Thyroid gland (tissue), 4 donors: ENCODE data around the gene ACAD8. TPM values are rescaled to one million over a fixed set of nuclear protein-coding genes. Genes with fewer than 3 reads are reported as not detected.

Experiments used
- DNase-seq, 2 donors: peaks; one replicate each; pipeline ENCODE4 v3.0.0-alpha.2; 2019
- H3K27ac ChIP-seq, 3 donors: fragments of 200-600 bp; sonication (generic); 1 replicate in 2 of 3; 2 replicates in 1 of 3; pipeline ENCODE4 v1.5.1; 2016 to 2019; ENCODE audit warnings: mild to moderate bottlenecking in 1 of 3, moderate library complexity in 1 of 3
- H3K27me3 ChIP-seq: fragments of 200-600 bp; sonication (generic); one replicate; pipeline ENCODE4 v1.5.1; 2019
- H3K36me3 ChIP-seq, 2 donors: fragments of 200-600 bp; sonication (generic); one replicate each; pipeline ENCODE4 v1.5.1; 2016 to 2019
- H3K4me1 ChIP-seq, 2 donors: fragments of 200-600 bp; sonication (generic); one replicate each; pipeline ENCODE4 v1.5.1; 2017 to 2019
- H3K4me3 ChIP-seq, 3 donors: fragments of 200-600 bp; sonication (generic); replicated peaks in 1 of 3; 1 replicate in 2 of 3; 2 replicates in 1 of 3; pipeline ENCODE4 v1.5.1; 2016; ENCODE audit warnings: mild to moderate bottlenecking in 1 of 3
- H3K9me3 ChIP-seq: fragments of 200-600 bp; sonication (generic); one replicate; pipeline ENCODE4 v1.5.1; 2017
- POLR2A ChIP-seq, 2 donors: fragments of 450-650 bp; IDR thresholded peaks; one replicate each; pipeline ENCODE4 v1.6.1; 2017; ENCODE audit warnings: antibody characterized with exemption in 2 of 2, mild to moderate bottlenecking in 2 of 2, moderate library complexity in 1 of 2
- WGBS, 2 donors: methylation state at CpG; one replicate each; pipeline ENCODE4 v1.1.5; 2017; 5-methylcytosine and 5-hydroxymethylcytosine counted together
- intact Hi-C: fragments of 100-400 bp; cut with DNase I; formaldehyde crosslinking; loops from one replicate; pipeline ENCODE4 v1.15.1; 2023
- total RNA-seq, 4 donors: library from RNA; depleted of rRNA; stranded (reverse); fragments of >200 nt; gene quantifications; one replicate each; pipeline ENCODE4 v1.2.3, GENCODE V29; 2016
- TF ChIP-seq, protein P1 (sequence below), 6 experiments: fragments of 200-600 bp in 3 of 6; fragments of 450-650 bp in 3 of 6; sonication (generic) in 3 of 6; IDR thresholded peaks; one replicate each; pipeline ENCODE4 v1.5.1; 2016 to 2019; ENCODE audit warnings: antibody characterized with exemption in 6 of 6, mild to moderate bottlenecking in 2 of 6, inconsistent platforms in 1 of 6, moderate library complexity in 1 of 6

The ACAD8 gene
- total RNA-seq, 4 donors from 2014 or later = 57.2 to 130 (median 73.2) TPM

- Histone ChIP-seq H3K9me3 (no peaks in the 10 kb centered on the region), H3K4me3 (no peak overlapping the region), H3K4me1 (no peaks in the 10 kb centered on the region), H3K36me3 (no peaks in the 10 kb centered on the region), H3K27ac (no peak overlapping the region), H3K27me3 (no peaks in the 10 kb centered on the region)
- intact Hi-C loops = no loop called here
- TF ChIP-seq POLR2A (IDR thresholded peaks at IDR 0.05) = no peak
- TF ChIP-seq, protein P1, sequence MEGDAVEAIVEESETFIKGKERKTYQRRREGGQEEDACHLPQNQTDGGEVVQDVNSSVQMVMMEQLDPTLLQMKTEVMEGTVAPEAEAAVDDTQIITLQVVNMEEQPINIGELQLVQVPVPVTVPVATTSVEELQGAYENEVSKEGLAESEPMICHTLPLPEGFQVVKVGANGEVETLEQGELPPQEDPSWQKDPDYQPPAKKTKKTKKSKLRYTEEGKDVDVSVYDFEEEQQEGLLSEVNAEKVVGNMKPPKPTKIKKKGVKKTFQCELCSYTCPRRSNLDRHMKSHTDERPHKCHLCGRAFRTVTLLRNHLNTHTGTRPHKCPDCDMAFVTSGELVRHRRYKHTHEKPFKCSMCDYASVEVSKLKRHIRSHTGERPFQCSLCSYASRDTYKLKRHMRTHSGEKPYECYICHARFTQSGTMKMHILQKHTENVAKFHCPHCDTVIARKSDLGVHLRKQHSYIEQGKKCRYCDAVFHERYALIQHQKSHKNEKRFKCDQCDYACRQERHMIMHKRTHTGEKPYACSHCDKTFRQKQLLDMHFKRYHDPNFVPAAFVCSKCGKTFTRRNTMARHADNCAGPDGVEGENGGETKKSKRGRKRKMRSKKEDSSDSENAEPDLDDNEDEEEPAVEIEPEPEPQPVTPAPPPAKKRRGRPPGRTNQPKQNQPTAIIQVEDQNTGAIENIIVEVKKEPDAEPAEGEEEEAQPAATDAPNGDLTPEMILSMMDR (IDR thresholded peaks at IDR 0.05) = no peak
- 86% methylated on average over 20 of the region's 20 CpGs for WGBS, 2 donors
- DNase-seq = no peak
These were observed 40.0 kb downstream of the ACAD8 start for GRCh38 chr11:134293119-134294113.

GRCh38 chr11:134294664-134295063 lies 41.3 kb downstream of the ACAD8 start:
- H3K27ac ChIP-seq = no peak overlapping the region
- TF ChIP-seq, protein P1 (IDR thresholded peaks at IDR 0.05) = no peak
- TF ChIP-seq POLR2A (IDR thresholded peaks at IDR 0.05) = no peak
- H3K9me3 ChIP-seq = no peaks in the 10 kb centered on the region
- intact Hi-C loops = no loop called here
- no peaks in the 10 kb centered on the region for H3K36me3 ChIP-seq
- no peak overlapping the region for H3K4me3 ChIP-seq
- no peaks in the 10 kb centered on the region for H3K4me1 ChIP-seq
- DNase-seq = no peak
- H3K27me3 ChIP-seq = no peaks in the 10 kb centered on the region
- WGBS, 2 donors = 86 to 89% methylated on average over 9 of the region's 9 CpGs

GRCh38 chr11:134312223-134312622 lies 58.9 kb downstream of the ACAD8 start:
- H3K36me3 ChIP-seq = no peaks in the 10 kb centered on the region
- H3K4me3 ChIP-seq = no peak overlapping the region
- no peak overlapping the region for H3K27ac ChIP-seq
- TF ChIP-seq, protein P1 (IDR thresholded peaks at IDR 0.05) = no peak
- no peak for TF ChIP-seq POLR2A (IDR thresholded peaks at IDR 0.05)
- 86 to 89% methylated on average over 12 of the region's 12 CpGs for WGBS, 2 donors
- DNase-seq = no peak
- intact Hi-C loops = no loop called here
- no peaks in the 10 kb centered on the region for H3K9me3 ChIP-seq
- H3K4me1 ChIP-seq = no peaks in the 10 kb centered on the region
- H3K27me3 ChIP-seq = no peaks in the 10 kb centered on the region

DNA sequence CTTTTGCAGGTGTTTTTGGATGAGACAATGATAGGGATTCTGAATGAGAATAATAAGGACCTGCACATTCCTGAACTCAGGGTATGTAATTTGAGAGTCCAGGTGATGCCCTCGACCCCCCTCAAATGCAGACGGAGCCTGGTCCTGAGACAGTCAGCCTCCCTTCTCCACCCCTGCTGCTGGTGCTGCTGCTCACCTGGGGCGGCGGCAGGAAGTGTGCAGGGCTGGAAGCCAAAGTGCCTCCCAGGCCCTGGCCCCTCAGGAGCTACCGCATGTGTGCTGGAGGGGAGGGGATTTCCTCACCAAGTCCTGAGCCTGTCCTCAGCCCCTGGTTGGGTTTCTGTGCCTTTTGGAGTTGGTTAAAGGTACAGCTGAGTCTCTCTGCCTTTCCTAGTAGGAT lies 59.4 kb downstream of the ACAD8 start:
- H3K27me3 ChIP-seq = no peaks in the 10 kb centered on the region
- no peak for TF ChIP-seq POLR2A (IDR thresholded peaks at IDR 0.05)
- TF ChIP-seq, protein P1 (IDR thresholded peaks at IDR 0.05) = no peak
- WGBS, 2 donors = 67 to 82% methylated on average over 2 to 4 of the region's 5 CpGs
- no peak overlapping the region for H3K4me3 ChIP-seq
- H3K9me3 ChIP-seq = no peaks in the 10 kb centered on the region
- H3K36me3 ChIP-seq = no peaks in the 10 kb centered on the region
- DNase-seq = no peak
- no peaks in the 10 kb centered on the region for H3K4me1 ChIP-seq
- intact Hi-C loops = no loop called here
- H3K27ac ChIP-seq = no peak overlapping the region

- no peak overlapping the region for H3K27ac ChIP-seq
- 92 to 95% methylated on average over 10 of the region's 10 CpGs for WGBS, 2 donors
- H3K4me1 ChIP-seq = no peaks in the 10 kb centered on the region
- no peaks in the 10 kb centered on the region for H3K36me3 ChIP-seq
- intact Hi-C loops = no loop called here
- TF ChIP-seq POLR2A (IDR thresholded peaks at IDR 0.05) = no peak
- TF ChIP-seq, protein P1 (IDR thresholded peaks at IDR 0.05) = no peak
- H3K4me3 ChIP-seq = no peak overlapping the region
- no peaks in the 10 kb centered on the region for H3K9me3 ChIP-seq
- no peaks in the 10 kb centered on the region for H3K27me3 ChIP-seq
- DNase-seq = no peak
These were observed 60.0 kb downstream of the ACAD8 start for GRCh38 chr11:134313379-134313778.
